Common myeloid progenitor, CD34-positive (primary cell): Measurements from ENCODE around the gene SSBP1.

Experiments used
- CTCF ChIA-PET: fragments of 350-600 bp; sonication (Branson Sonifier 250); formaldehyde crosslinking; loops from one replicate; lab custom pipeline; 2021; ENCODE audit warnings: antibody characterized with exemption; lab: Charles Lee
- POLR2A ChIA-PET: fragments of 350-600 bp; sonication (Branson Sonifier 250); formaldehyde crosslinking; loops from one replicate; lab custom pipeline; 2021; ENCODE audit warnings: antibody characterized with exemption; lab: Charles Lee
- DNase-seq, 3 donors: peaks; one replicate each; pipeline versions ENCODE4 v3.0.0 to v3.0.0-alpha.2; 2013
- H3K27ac ChIP-seq, 2 experiments: 1 replicate in 1 of 2; 2 replicates in 1 of 2; pipeline ENCODE4 v1.7.0; 2013; ENCODE audit warnings: inconsistent platforms in 2 of 2, low read length in 2 of 2, mild to moderate bottlenecking in 2 of 2, low read depth in 1 of 2, moderate library complexity in 1 of 2; ENCODE audit not compliant: severe bottlenecking in 2 of 2, insufficient read depth in 1 of 2, poor library complexity in 1 of 2
- H3K27me3 ChIP-seq, 5 experiments: replicated peaks in 2 of 5; 1 replicate in 3 of 5; 2 replicates in 2 of 5; pipeline versions ENCODE4 v1.6.1 to v1.7.0; 2013; ENCODE audit warnings: low read length in 4 of 5, mild to moderate bottlenecking in 2 of 5, moderate library complexity in 2 of 5, inconsistent platforms in 1 of 5; ENCODE audit not compliant: insufficient read depth in 5 of 5, control insufficient read depth in 4 of 5
- H3K36me3 ChIP-seq, 4 experiments: 1 replicate in 2 of 4; 2 replicates in 2 of 4; pipeline versions ENCODE4 v1.6.1 to v1.7.0; 2013; ENCODE audit warnings: low read length in 3 of 4, control low read depth in 1 of 4, mild to moderate bottlenecking in 1 of 4; ENCODE audit not compliant: control insufficient read depth in 4 of 4, insufficient read depth in 4 of 4
- H3K4me1 ChIP-seq, 4 experiments: 1 replicate in 3 of 4; 2 replicates in 1 of 4; pipeline versions ENCODE4 v1.6.1 to v1.7.1; 2013; ENCODE audit warnings: low read length in 3 of 4, mild to moderate bottlenecking in 3 of 4, control low read depth in 1 of 4, inconsistent platforms in 1 of 4, moderate library complexity in 1 of 4; ENCODE audit not compliant: control insufficient read depth in 4 of 4, insufficient read depth in 4 of 4; ENCODE audit errors: control extremely low read depth in 1 of 4
- H3K4me3 ChIP-seq, 7 experiments: 1 replicate in 4 of 7; 2 replicates in 3 of 7; pipeline versions ENCODE4 v1.5.1 to v1.7.0; 2013; ENCODE audit warnings: mild to moderate bottlenecking in 7 of 7, low read length in 6 of 7, moderate library complexity in 6 of 7, inconsistent platforms in 2 of 7, low read depth in 2 of 7, control low read depth in 1 of 7; ENCODE audit not compliant: insufficient read depth in 4 of 7, control insufficient read depth in 1 of 7; ENCODE audit errors: extremely low read depth in 1 of 7
- H3K9me3 ChIP-seq, 5 experiments: 1 replicate in 4 of 5; 2 replicates in 1 of 5; pipeline versions ENCODE4 v1.6.1 to v1.7.1; 2013; ENCODE audit warnings: low read length in 4 of 5, mild to moderate bottlenecking in 2 of 5, inconsistent platforms in 1 of 5, low read depth in 1 of 5, moderate library complexity in 1 of 5; ENCODE audit not compliant: control insufficient read depth in 4 of 5, insufficient read depth in 2 of 5; ENCODE audit errors: control extremely low read depth in 1 of 5
- WGBS: methylation state at CpG from one replicate; pipeline ENCODE4 v1.1.5; 2013; ENCODE audit not compliant: insufficient coverage; 5-methylcytosine and 5-hydroxymethylcytosine counted together

Gene SSBP1

DNA sequence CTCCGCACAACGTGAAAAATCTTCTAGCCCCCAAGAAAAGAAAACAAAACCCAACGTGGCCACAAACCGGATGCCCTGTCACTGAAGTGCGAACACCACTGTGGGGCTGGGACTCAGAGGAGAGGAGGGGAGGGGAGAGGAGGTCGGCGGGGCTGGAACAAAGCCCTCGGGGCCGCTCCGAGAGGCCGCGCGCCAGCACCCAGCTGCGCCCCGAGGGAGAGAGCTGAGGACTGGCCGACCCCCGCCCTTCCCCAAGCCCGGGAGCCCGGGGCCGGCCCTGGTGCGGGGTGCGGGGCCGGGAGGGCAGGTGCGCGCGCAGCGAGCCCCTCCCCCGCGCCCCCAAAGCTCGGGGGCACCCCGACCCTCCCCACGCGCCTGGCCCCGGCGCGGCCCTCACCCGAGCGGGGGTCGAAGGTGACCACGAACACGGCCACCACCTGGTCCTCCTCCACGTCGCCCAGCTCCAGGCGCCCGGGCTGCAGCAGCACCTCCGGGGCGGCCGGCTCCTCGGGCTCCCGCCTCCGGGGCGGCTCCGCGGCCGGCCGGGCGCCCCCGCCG lies 36.6 kb upstream of the SSBP1 start:
- ChIA-PET POLR2A (interaction anchor here (0.7 to 2.5 kb wide), 9 partner anchors 24 to 46 kb away, joined by 3 to 12 read pairs (median 3); no protein-coding TSS in a partner anchor), CTCF (interaction anchor here (0.6 to 4.1 kb wide), 12 partner anchors 12 to 47 kb away, joined by 3 to 31 read pairs (median 4); no protein-coding TSS in a partner anchor)
- peak overlapping the region in 1 of 2 experiments; percentile 75 for H3K27ac ChIP-seq
- peaks cover 0 to 53% (median 27%) of the 10 kb centered on the region in 4 experiments for H3K4me1 ChIP-seq
- 0% methylated on average over 47 of the region's 59 CpGs for WGBS
- H3K4me3 ChIP-seq: peak overlapping the region; percentile 69 to 91 (median 77)
- no peaks in the 10 kb centered on the region for H3K9me3 ChIP-seq
- DNase-seq: peak; percentile 65 to 91 (median 89)
- peaks cover 0 to 2% (median 0%) of the 10 kb centered on the region in 4 experiments for H3K36me3 ChIP-seq
- H3K27me3 ChIP-seq: peaks cover 0 to 3% (median 0%) of the 10 kb centered on the region in 5 experiments

DNA sequence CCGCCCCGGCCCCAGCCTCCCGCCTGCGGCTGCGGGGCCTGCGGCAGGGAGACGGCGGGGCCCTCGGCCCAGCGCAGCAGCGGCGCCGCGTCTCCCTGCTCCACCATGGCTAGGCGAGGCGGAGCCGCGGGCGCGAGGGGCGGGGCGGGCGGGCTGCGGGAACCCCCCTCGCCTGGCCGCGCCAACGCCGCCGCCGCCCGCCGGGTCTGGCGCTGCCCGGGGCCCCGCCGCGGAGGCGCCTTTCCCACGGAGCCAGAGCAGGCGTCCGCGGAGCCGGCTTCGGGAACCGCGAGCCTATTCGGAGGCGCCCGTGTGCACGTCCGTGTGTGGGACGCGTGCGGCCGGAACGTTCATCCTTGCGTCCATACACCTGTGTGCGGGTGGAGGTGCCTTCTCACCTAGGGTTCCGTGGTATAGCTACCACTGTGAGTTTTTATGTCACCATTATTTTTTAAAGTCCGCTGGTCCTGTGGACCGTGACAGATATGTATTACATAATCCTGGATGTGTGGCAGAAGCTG lies 36.1 kb upstream of the SSBP1 start, which contains the start of gene DENND11:
Gene DENND11, minus strand, starts transcription at position 120 of the 521 bp plus-strand sequence. Its CDS starts 13 bp downstream, at position 107.
- peak; percentile 55 to 78 (median 70) for DNase-seq
- Histone ChIP-seq H3K4me1 (peaks cover 0 to 47% (median 25%) of the 10 kb centered on the region in 4 experiments), H3K36me3 (no peaks in the 10 kb centered on the region), H3K9me3 (no peaks in the 10 kb centered on the region), H3K27ac (peak within 1 kb of the TSS in 1 of 2 experiments; percentile 81), H3K4me3 (peak within 1 kb of the TSS; percentile 73 to 91 (median 78)), H3K27me3 (peaks cover 0 to 3% (median 0%) of the 10 kb centered on the region in 5 experiments)
- POLR2A ChIA-PET: interaction anchor here (0.9 to 2.5 kb wide), 6 partner anchors 24 to 41 kb away, joined by 3 to 12 read pairs (median 8); no protein-coding TSS in a partner anchor
- CTCF ChIA-PET: interaction anchor here (0.7 to 4.1 kb wide), 12 partner anchors 10 to 48 kb away, joined by 3 to 31 read pairs (median 4); partner anchors contain the start of gene SSBP1
- WGBS: 0% methylated on average over 55 of the region's 62 CpGs

DNA sequence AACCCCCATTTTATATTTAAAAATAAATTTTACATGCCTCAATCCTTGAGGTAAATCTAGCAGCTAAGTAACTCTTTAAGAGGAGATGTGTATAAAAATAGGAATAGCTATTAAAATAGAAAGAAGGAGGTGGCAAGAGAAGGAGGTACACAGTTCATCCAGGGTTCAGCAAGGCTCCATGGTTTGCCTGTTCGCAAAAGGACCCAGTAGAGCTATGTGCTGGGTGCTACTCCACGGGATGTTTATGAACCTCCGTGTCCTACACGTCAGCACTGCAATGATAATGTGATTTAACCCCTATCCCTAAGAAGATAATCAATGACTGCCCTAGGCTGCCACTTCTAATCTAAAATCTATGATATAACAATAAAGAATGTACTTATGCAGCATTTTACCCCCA lies 35.3 kb upstream of the SSBP1 start:
- Histone ChIP-seq H3K9me3 (no peaks in the 10 kb centered on the region), H3K36me3 (no peaks in the 10 kb centered on the region), H3K27ac (peak overlapping the region in 1 of 2 experiments; percentile 81), H3K4me1 (peaks cover 0 to 39% (median 25%) of the 10 kb centered on the region in 4 experiments), H3K4me3 (peak overlapping the region in 4 of 7 experiments; percentile 72 to 78 (median 74)), H3K27me3 (peaks cover 0 to 3% (median 0%) of the 10 kb centered on the region in 5 experiments)
- no peak for DNase-seq
- POLR2A ChIA-PET: interaction anchor here (1.9 to 2.5 kb wide), 3 partner anchors 27 to 42 kb away, joined by 8 to 12 read pairs (median 12); no protein-coding TSS in a partner anchor
- WGBS: 100% methylated on average over 1 of the region's 4 CpGs
- CTCF ChIA-PET: interaction anchor here (0.7 to 4.1 kb wide), 11 partner anchors 9 to 48 kb away, joined by 3 to 31 read pairs (median 4); partner anchors contain the start of gene SSBP1

DNA sequence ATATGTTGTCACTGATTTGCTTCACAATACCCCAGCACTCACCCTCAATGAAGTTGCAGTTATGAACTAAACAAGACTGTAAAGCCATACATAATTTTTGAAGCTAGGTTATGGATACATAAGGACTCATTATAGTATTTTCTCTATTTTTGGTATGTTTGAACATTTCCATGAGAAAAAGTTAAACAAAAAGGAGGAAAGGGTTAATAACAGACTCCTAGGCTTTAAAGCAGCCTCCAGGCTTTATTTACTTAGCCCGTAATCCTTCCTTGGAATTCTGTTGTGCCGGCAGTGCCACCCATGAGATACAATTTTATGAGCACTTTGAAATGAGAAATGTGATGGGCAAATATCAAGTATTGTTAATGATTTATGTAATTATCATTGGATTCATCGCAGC lies 34.0 kb upstream of the SSBP1 start:
- H3K27ac ChIP-seq: no peak overlapping the region
- ChIA-PET POLR2A (no interaction called here), CTCF (interaction anchor here (1.8 to 4.1 kb wide), 2 partner anchors 10 to 50 kb away, joined by 6 to 31 read pairs; no protein-coding TSS in a partner anchor)
- 100% methylated on average over 2 of the region's 3 CpGs for WGBS
- H3K27me3 ChIP-seq: peaks cover 0 to 3% (median 0%) of the 10 kb centered on the region in 5 experiments
- no peaks in the 10 kb centered on the region for H3K9me3 ChIP-seq
- DNase-seq: no peak
- H3K4me3 ChIP-seq: no peak overlapping the region
- H3K4me1 ChIP-seq: peaks cover 0 to 28% (median 14%) of the 10 kb centered on the region in 4 experiments
- no peaks in the 10 kb centered on the region for H3K36me3 ChIP-seq

DNA sequence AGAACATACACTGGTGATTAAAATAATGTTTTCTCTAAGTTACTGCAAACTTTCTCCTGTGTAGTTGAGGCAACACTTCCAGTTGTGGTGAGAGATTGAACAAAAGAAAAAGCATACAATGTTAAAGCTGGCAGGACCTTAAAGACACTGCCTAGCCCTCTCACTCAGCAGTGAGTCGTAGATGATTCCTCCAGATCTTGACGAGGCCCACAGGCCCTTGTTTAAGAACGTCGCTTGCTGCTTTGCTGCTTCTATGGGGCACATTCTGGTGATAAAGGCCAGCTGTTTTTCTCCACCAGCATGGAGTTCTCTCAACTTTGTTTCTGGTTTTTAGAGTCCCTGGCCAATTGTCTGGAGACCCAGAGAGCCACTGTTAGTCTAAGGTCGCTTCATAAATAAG lies 33.4 kb upstream of the SSBP1 start:
- no peak for DNase-seq
- Histone ChIP-seq H3K4me3 (no peak overlapping the region), H3K27me3 (peaks cover 0 to 3% (median 0%) of the 10 kb centered on the region in 5 experiments), H3K9me3 (no peaks in the 10 kb centered on the region), H3K27ac (no peak overlapping the region), H3K36me3 (no peaks in the 10 kb centered on the region), H3K4me1 (peaks cover 0 to 22% (median 12%) of the 10 kb centered on the region in 4 experiments)
- WGBS: 97% methylated on average over 5 of the region's 5 CpGs
- CTCF ChIA-PET: interaction anchor here (0.8 to 1.8 kb wide), 2 partner anchors 9 to 51 kb away, joined by 3 to 6 read pairs; no protein-coding TSS in a partner anchor
- POLR2A ChIA-PET: no interaction called here

DNA sequence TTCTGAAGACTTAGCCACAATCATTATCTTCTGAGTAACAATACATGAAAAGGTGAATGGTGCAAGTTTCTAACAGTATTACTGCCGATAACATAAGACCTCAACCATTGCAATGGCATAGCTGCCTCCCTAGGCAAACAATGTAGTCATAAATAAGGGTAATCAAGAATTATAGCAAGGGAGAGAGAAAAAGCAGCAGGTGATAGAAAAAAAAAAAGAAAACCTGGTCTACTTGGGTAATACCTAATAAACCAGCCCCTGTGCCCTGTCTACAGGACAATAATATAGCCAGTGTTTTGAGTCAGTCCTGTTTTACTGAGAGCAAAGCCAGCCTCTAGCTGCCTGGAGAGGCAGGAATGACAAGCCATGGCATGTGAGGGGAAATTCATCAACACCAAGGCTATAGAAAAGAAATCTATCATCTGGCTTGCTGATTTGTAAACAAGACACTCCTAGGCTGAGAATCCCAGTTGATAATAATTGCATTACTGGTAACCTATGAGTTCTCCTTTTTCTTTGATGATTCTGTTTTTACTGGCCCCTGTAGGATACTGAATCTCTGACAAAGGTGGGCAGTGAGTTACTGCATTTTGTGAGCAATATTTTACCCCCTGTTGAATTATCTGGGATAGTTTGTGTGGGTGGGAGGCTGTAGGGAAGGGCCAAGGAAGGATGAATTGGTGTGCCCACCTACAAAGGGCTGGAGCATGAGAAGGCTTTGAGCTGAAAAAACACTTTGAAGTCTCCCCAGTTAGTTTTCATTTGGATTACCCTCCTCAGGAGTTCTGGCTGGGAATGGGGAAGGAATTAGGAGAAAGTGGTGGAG lies 31.7 kb upstream of the SSBP1 start:
- POLR2A ChIA-PET: no interaction called here
- no CpG with 5 or more reads among the region's 1 CpG for WGBS

More for the DNA sequence above, 31.7 kb upstream of the SSBP1 start:
- Histone ChIP-seq H3K9me3 (no peaks in the 10 kb centered on the region), H3K27ac (no peak overlapping the region), H3K27me3 (peaks cover 0 to 3% (median 0%) of the 10 kb centered on the region in 5 experiments), H3K4me1 (peaks cover 0 to 9% (median 4%) of the 10 kb centered on the region in 4 experiments), H3K36me3 (no peaks in the 10 kb centered on the region), H3K4me3 (no peak overlapping the region)
- CTCF ChIA-PET: interaction anchor here (1.3 kb wide), 1 partner anchor 44 kb away, joined by 3 read pairs; no protein-coding TSS in a partner anchor
- no peak for DNase-seq
